ENCODE results near the gene ZNF790. TPM values are rescaled to one million over a fixed set of nuclear protein-coding genes. Genes with fewer than 3 reads are reported as not detected.

Gene ZNF790
- total RNA-seq, 1 donor from 2014 or later: 7.8 TPM

DNA sequence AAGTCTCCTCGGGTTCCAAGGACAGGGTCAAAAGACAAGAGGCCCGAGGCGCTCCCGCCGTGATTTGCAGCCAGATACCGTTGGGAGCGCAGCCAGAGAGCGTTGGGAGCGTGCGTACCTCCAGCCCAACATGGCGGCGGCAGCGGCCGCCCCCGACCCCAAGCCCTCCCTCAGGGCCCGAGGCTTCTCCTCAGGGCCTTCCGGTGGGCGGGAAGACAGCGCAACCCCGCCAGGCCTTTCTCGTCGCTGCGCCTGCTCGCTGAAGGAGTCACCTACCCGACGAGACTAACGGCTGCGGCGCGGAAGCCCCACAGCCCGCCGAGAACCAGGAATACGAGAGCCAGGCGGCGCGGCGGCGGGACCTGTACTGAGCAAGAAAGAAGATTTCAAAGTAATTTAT lies 62.4 kb downstream of the ZNF790 start:
- intact Hi-C loops (cut with DNase I): loop anchor here (10.0 kb wide), 1 partner anchor 641 kb away; no protein-coding TSS in a partner anchor
- no peak for DNase-seq (ENCODE audit: low spot score)

DNA sequence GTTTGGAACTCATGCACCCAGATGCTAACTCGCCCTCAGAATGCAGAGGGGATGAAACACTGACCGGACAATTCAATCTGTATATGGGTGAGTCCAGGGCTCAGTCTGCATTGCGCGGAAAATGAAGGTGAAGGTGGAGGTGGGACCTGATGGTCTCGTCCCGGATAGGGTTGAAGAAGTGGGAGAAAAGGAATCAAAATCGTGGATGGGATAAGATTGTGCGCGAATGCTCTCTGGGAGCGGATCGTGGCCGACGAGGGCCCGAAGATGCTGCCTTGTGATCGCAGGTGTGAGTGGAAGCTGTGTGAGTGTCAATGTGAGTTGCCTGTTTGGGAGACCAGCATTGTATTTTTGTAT lies 65.0 kb downstream of the ZNF790 start:
- intact Hi-C loops (cut with DNase I): loop anchor here (2.0 to 10.0 kb wide), 5 partner anchors 24 to 638 kb away; partner anchors contain the start of genes ZNF345, ZNF567 and ZNF790
- no peak for DNase-seq (ENCODE audit: low spot score)

DNA sequence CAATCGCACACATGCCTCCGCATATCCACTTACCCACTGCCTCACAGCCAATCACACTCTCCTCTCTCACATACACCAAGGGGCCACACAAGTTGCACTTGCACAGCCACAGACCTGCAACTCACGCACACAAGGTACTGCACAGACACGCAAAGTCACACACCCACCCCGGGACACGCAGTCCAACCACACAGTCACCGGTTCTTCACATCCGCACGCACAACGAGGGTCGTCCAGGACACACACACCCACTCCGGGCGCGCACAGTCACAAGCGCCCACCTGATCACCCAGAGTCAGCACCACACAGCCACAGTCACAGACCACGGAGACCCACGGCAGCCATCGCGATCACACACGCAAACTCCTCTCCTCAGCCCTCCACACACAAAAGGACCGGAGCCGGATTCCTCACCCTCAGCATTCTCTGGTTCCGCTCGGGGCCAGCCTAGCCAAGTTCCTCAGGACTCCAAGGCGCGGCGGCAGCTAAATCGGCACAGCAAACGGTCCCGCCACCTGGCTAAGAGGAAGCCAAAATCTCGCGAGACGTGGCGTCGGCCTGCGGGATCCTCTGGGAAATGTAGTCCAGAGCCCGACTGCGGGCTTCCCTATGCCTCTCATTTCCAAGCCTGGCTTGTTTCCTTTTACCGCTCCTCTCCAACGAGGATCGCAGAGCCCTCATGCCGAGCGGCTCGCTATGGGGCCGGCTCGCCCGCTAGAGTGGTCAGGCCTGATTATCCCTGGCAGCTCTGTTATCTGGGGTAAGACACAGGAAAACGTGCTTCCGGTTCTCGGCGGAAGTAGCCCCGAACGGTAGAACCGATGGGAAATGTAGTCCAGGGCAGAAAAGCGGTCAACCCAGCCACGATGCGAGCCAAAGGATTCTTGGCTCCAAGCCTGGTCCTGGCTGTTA lies 65.6 kb downstream of the ZNF790 start, which contains the start of gene ZNF850:
ZNF850 (minus strand) TSS at position 497 of the 912 bp plus-strand sequence. CDS start 10,201 bp downstream, outside the sequence.
- intact Hi-C loops (cut with DNase I): loop anchor here (2.0 to 10.0 kb wide), 5 partner anchors 24 to 638 kb away; partner anchors contain the start of genes ZNF345, ZNF567 and ZNF790
- peak; percentile 96 for DNase-seq (ENCODE audit: low spot score)

DNA sequence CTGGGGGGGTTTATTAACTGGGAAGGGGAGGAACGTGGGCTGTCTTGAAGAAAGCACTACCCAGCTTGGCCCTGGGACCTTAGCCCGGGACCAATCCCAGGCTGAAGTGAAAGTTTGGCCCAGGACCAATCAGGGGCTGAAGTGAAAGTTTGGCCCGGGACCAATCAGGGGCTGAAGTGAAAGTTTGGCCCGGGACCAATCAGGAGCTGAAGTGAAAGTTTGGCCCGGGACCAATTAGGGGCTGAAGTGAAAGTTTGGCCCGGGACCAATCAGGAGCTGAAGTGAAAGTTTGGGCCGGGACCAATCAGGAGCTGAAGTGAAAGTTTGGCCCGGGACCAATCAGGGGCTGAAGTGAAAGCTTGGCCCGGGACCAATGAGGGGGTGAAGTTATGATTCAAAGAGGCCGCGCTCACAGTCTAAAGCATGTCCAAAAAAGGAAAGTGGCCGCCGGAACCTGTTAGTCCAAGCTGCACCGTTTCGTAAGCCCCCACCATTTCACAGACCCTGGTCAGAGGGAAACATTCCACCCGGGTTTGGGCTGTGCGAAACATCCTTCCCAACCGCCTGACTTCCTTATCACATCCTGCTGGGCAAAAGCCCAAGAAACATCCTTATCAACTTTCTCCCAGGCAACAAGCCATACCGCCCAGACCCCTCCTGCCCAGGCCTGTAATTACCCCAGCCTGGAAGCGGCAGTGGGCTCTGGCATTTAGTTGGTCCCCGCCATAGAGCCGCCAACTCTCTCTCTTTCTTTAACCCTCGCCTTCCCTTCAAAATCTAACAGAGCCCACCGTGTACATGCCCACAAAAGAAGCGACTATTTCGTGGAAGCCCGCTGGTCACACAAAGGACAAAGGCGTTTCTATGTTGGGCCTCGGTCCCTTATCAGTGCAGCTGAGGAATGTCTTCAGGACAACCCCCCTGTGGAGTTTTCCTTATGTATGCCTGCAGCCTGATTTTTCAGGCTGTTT lies 66.6 kb downstream of the ZNF790 start:
- DNase-seq (ENCODE audit: low spot score): peak; percentile 85

More for the DNA sequence above, 66.6 kb downstream of the ZNF790 start:
- intact Hi-C loops (cut with DNase I): loop anchor here (2.0 to 10.0 kb wide), 5 partner anchors 25 to 637 kb away; partner anchors contain the start of genes ZNF345, ZNF567 and ZNF790

Other genes starting within 250 kb of the ZNF790 start
- 20.4 TPM for gene ZNF382, start 233.1 kb downstream of the ZNF790 start, total RNA-seq
- 7.0 TPM for gene ZNF461, start 171.6 kb downstream of the ZNF790 start, total RNA-seq
- gene ZNF567, start 150.8 kb downstream of the ZNF790 start, total RNA-seq: 3.0 TPM
- gene ZNF850, start 65.6 kb downstream of the ZNF790 start, total RNA-seq: 3.3 TPM
- gene ZNF345, start 12.5 kb upstream of the ZNF790 start, total RNA-seq: 2.7 TPM
- gene ZNF829, start 77.9 kb upstream of the ZNF790 start, total RNA-seq: 2.8 TPM
- 7.1 TPM for gene ZNF568, start 77.9 kb upstream of the ZNF790 start, total RNA-seq
- 6.5 TPM for gene ZNF420, start 240.0 kb upstream of the ZNF790 start, total RNA-seq

Measured in cardiac septum (tissue), 1 donor.